GM21737 (cell line): ENCODE results near the gene RSPO4.

Experiments used
- ATAC-seq: cut with Tn5 transposase; IDR thresholded peaks from one replicate; pipeline ENCODE4 v1.9.1; 2021; ENCODE audit warnings: mild to moderate bottlenecking, moderate library complexity; ENCODE audit not compliant: unreplicated experiment

The RSPO4 gene

GRCh38 chr20:911882-912600 is 90.1 kb downstream of the RSPO4 start:
- no peak for ATAC-seq

GRCh38 chr20:910870-911770 is 91.0 kb downstream of the RSPO4 start:
- ATAC-seq: no peak

DNA sequence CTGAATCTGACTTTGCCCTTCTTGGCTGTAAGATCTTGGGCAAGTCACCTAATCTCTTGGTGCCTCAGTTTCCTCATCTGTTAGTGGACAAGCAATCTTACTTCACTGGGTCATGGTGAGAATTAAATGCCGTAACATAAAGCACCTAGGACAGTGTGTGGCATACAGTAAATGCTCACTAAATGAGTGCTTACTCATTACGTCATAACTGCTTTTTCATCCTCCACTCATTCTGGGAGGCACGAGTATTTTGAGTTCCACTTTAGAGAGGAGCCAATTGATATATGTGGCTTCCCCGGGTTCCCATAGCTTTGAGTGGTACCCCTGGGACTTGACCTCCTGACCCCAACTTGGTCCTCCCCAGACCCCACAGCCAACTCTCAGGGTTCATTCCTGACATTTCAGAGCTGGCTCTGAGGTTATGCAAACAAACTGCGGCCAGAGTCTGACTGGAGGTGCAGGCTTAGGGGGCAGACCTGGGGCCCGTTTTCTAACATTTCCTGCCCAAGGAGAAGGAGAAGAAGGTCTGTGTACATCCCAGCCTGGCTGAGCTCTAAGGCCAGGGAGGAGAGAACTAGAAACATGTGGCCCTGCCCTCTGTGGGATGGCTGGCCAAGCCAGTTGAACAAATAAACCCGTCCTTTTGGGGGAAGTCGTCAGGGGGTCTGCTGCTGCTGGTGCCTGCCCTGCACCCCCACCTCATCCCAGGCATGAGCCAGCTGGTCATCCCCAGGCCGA is 91.8 kb downstream of the RSPO4 start:
- no peak for ATAC-seq

DNA sequence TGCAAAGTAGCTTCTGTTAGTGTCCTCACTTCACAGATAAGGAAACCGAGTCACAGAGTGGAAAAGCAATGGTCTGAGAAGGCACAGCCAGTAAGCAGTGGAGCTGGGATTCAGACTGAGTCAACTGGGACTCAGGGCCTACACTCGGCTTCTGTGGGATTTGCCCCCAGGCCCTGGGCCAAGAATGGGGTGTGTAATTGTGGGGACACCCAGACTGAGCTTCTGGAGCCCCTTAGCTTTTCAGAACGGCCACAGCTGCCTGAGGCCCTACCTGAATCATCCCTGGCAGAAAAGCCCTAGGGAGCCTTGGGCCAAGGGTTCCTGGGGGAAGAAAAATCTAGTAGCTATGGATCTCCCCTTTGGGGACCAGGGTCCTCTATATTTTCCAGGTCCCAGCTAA is 92.5 kb downstream of the RSPO4 start:
- no peak for ATAC-seq
